Measurements from ENCODE around the gene FGFR2.

DNA sequence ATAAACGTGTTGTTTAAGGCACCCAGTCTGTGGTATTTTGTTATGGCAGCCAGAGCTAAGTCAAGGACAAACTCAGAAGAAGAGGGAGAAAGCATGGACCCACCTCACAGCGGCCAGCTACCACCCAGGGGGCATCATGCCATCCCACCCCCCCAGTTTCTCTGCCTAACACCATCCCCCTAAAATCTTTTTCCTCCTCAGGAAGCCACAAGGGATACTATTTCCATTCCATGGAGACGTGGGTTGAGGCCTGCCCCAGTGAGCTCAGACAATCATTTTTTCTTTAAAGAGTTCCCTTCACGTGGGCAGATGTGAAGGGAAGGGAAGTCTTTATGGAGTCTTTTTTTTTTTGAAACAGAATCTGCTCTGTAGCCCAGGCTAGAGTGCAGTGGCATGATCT is 131.8 kb downstream of the FGFR2 start:
- TF ChIP-seq, protein P1, sequence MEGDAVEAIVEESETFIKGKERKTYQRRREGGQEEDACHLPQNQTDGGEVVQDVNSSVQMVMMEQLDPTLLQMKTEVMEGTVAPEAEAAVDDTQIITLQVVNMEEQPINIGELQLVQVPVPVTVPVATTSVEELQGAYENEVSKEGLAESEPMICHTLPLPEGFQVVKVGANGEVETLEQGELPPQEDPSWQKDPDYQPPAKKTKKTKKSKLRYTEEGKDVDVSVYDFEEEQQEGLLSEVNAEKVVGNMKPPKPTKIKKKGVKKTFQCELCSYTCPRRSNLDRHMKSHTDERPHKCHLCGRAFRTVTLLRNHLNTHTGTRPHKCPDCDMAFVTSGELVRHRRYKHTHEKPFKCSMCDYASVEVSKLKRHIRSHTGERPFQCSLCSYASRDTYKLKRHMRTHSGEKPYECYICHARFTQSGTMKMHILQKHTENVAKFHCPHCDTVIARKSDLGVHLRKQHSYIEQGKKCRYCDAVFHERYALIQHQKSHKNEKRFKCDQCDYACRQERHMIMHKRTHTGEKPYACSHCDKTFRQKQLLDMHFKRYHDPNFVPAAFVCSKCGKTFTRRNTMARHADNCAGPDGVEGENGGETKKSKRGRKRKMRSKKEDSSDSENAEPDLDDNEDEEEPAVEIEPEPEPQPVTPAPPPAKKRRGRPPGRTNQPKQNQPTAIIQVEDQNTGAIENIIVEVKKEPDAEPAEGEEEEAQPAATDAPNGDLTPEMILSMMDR (IDR thresholded peaks at IDR 0.05): no peak
- TF ChIP-seq POLR2AphosphoS5 (IDR thresholded peaks at IDR 0.05): no peak
- TF ChIP-seq POLR2A (IDR thresholded peaks at IDR 0.05): no peak
